Pericardium fibroblast (primary cell): ENCODE data around the gene CDKN1C. TPM values are rescaled to one million over a fixed set of nuclear protein-coding genes. Genes with fewer than 3 reads are reported as not detected.

Experiments
- total RNA-seq: library from RNA; depleted of rRNA; stranded (reverse); fragments of >200 nt; gene quantifications from 2 replicates; pipeline ENCODE4 v1.2.3, GENCODE V29; 2015

CDKN1C gene
- 123 and 309 TPM in 2 replicates for total RNA-seq

DNA sequence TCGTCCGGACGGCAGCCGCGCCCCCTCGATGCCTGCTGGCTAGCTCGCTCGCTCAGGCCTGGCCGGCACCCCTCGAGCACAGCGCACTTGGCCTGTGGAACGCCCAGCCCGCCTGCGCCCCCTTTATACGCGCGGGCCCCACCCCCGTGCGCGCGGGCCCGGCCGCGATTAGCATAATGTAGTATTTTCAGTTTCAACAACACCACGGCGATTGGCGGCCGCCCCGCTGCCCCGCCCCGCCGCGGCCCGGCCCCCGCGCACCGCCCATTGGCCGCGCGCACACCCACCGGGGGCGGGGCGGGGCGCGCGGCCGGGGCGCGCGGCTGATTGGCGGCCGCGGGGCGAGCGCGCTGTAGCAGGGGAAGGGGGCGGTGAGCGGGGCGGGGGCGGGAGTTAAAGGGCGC is at the start of gene CDKN1C:
Gene CDKN1C (minus strand): TSS at position 98 of the 404 bp plus-strand sequence. CDS start 319 bp downstream, outside the sequence.

GRCh38 chr11:2928605-2929530 is 43.3 kb upstream of the CDKN1C start, which contains the start of gene PHLDA2:
Gene PHLDA2, minus strand, starts transcription at chr11:2929420. Its CDS starts 56 bp downstream, at chr11:2929364.

Other genes starting within 250 kb of the CDKN1C start
- 1.4 TPM in 2 replicates for gene KCNQ1OT1, start 185.8 kb downstream of the CDKN1C start, total RNA-seq
- 12.9 and 19.1 TPM in 2 replicates for gene PHLDA2, start 43.6 kb upstream of the CDKN1C start, total RNA-seq
- gene NAP1L4, start 106.6 kb upstream of the CDKN1C start, total RNA-seq = 40.3 and 48.2 TPM in 2 replicates
- 67.8 and 71.9 TPM in 2 replicates for gene CARS1, start 171.6 kb upstream of the CDKN1C start, total RNA-seq